B cell (primary cell): Measurements from ENCODE around the gene PDILT. TPM values are rescaled to one million over a fixed set of nuclear protein-coding genes. Genes with fewer than 3 reads are reported as not detected.

Experiments
- ATAC-seq: fragments of 200-7000 bp; cut with Tn5 transposase; one replicate; pipeline ENCODE4 v1.10.0; 2021; ENCODE audit warnings: low read depth, mild to moderate bottlenecking, moderate number of reproducible peaks, moderate library complexity
- CTCF ChIA-PET: fragments of 350-600 bp; sonication (Branson Sonifier 250); formaldehyde crosslinking; loops from one replicate; lab custom pipeline; 2021; ENCODE audit warnings: antibody characterized with exemption, inconsistent platforms; lab: Charles Lee
- POLR2A ChIA-PET: fragments of 350-600 bp; sonication (Branson Sonifier 250); formaldehyde crosslinking; loops from one replicate; lab custom pipeline; 2021; ENCODE audit warnings: antibody characterized with exemption; lab: Charles Lee
- DNase-seq: peaks from one replicate; pipeline ENCODE4 v3.0.0; 2013
- H2AFZ ChIP-seq: 2 replicates; pipeline ENCODE4 v1.6.1; 2012; ENCODE audit warnings: mild to moderate bottlenecking, low read depth, low read length; ENCODE audit not compliant: insufficient read depth, poor library complexity, severe bottlenecking
- H3K27ac ChIP-seq, 2 donors: 1 replicate in 1 of 2; 2 replicates in 1 of 2; pipeline ENCODE4 v1.5.1; 2012 to 2013; ENCODE audit warnings: low read length in 2 of 2, mild to moderate bottlenecking in 2 of 2, moderate library complexity in 1 of 2
- H3K27me3 ChIP-seq, 4 experiments: fragments of 200-600 bp in 1 of 4; sonication (generic) in 1 of 4; replicated peaks in 1 of 4; 1 replicate in 2 of 4; 2 replicates in 2 of 4; pipeline versions ENCODE4 v1.6.1 to v1.7.0; 2013 to 2016; ENCODE audit warnings: low read length in 3 of 4, mild to moderate bottlenecking in 2 of 4, mixed read lengths in 1 of 4, moderate library complexity in 1 of 4; ENCODE audit not compliant: insufficient read depth in 4 of 4, control insufficient read depth in 3 of 4; ENCODE audit errors: control extremely low read depth in 1 of 4
- H3K36me3 ChIP-seq, 2 experiments: replicated peaks in 1 of 2; 1 replicate in 1 of 2; 2 replicates in 1 of 2; pipeline versions ENCODE4 v1.6.1 to v1.7.1; 2013; ENCODE audit warnings: low read length in 1 of 2; ENCODE audit not compliant: insufficient read depth in 2 of 2, control insufficient read depth in 1 of 2; ENCODE audit errors: control extremely low read depth in 1 of 2, extremely low read depth in 1 of 2
- H3K4me1 ChIP-seq, 2 donors: fragments of 200-600 bp in 1 of 2; sonication (generic) in 1 of 2; 1 replicate in 1 of 2; 2 replicates in 1 of 2; pipeline versions ENCODE4 v1.5.1 to v1.6.1; 2013 to 2017; ENCODE audit warnings: low read length in 2 of 2; ENCODE audit not compliant: control insufficient read depth in 2 of 2, insufficient read depth in 2 of 2
- H3K4me2 ChIP-seq: replicated peaks from 2 replicates; pipeline ENCODE3; 2012; ENCODE audit warnings: mild to moderate bottlenecking, low read depth, low read length; ENCODE audit not compliant: poor library complexity, severe bottlenecking
- H3K4me3 ChIP-seq, 5 experiments: fragments of 200-600 bp in 1 of 5; sonication (generic) in 1 of 5; 1 replicate in 3 of 5; 2 replicates in 2 of 5; pipeline versions ENCODE4 v1.5.1 to v1.7.0; 2011 to 2016; ENCODE audit warnings: low read length in 4 of 5, mild to moderate bottlenecking in 4 of 5, low read depth in 2 of 5, control low read depth in 1 of 5, moderate library complexity in 1 of 5; ENCODE audit not compliant: insufficient read depth in 1 of 5; ENCODE audit errors: control extremely low read depth in 1 of 5, extremely low read depth in 1 of 5
- H3K79me2 ChIP-seq: fragments of 200-600 bp; sonication (generic); one replicate; pipeline ENCODE4 v1.6.0; 2016; ENCODE audit warnings: low read length; ENCODE audit not compliant: control insufficient read depth, insufficient read depth
- H3K9ac ChIP-seq: fragments of 200-600 bp; sonication (generic); 2 replicates; pipeline ENCODE4 v1.6.1; 2017; ENCODE audit warnings: mild to moderate bottlenecking, low read length, moderate library complexity
- H3K9me3 ChIP-seq, 3 donors: one replicate each; pipeline versions ENCODE4 v1.6.1 to v1.7.1; 2013; ENCODE audit warnings: low read length in 2 of 3; ENCODE audit not compliant: control insufficient read depth in 2 of 3, insufficient read depth in 1 of 3; ENCODE audit errors: control extremely low read depth in 1 of 3
- H4K20me1 ChIP-seq: 2 replicates; pipeline ENCODE4 v1.6.0; 2012; ENCODE audit warnings: mild to moderate bottlenecking, low read length; ENCODE audit not compliant: insufficient read depth, control insufficient read depth, poor library complexity, severe bottlenecking
- H3K27ac Mint-ChIP-seq: one replicate; pipeline ENCODE4 v1.8.0; 2021; ENCODE audit warnings: mixed read lengths
- H3K27me3 Mint-ChIP-seq: one replicate; pipeline ENCODE4 v1.8.0; 2021; ENCODE audit warnings: mixed read lengths
- H3K4me1 Mint-ChIP-seq: one replicate; pipeline ENCODE4 v1.8.0; 2021; ENCODE audit warnings: mixed read lengths
- H3K4me3 Mint-ChIP-seq: one replicate; pipeline ENCODE4 v1.8.0; 2021; ENCODE audit warnings: mixed read lengths
- H3K9me3 Mint-ChIP-seq: one replicate; pipeline ENCODE4 v1.8.0; 2022; ENCODE audit warnings: mixed read lengths; ENCODE audit not compliant: insufficient read depth
- EZH2 ChIP-seq: IDR thresholded peaks from 2 replicates; pipeline ENCODE4 v1.6.1; 2012; ENCODE audit warnings: borderline replicate concordance, low read depth, mild to moderate bottlenecking, moderate library complexity, low read length; ENCODE audit not compliant: insufficient read depth, poor library complexity, severe bottlenecking
- WGBS: methylation state at CpG from one replicate; pipeline ENCODE4 v1.1.5; 2013; ENCODE audit warnings: missing lambda C conversion rate; ENCODE audit not compliant: insufficient coverage; 5-methylcytosine and 5-hydroxymethylcytosine counted together
- intact Hi-C: fragments of 100-400 bp; cut with micrococcal nuclease; formaldehyde crosslinking; loops from one replicate; pipeline ENCODE4 v1.10.0; 2022
- polyA plus RNA-seq: library from polyadenylated mRNA; depleted of rRNA; stranded (reverse); fragments of >200 nt; gene quantifications from 2 replicates; pipeline ENCODE4 v1.2.3, GENCODE V29; 2012
- total RNA-seq, 2 donors: library from RNA; stranded (reverse); fragments of 120-200 nt in 1 of 2; gene quantifications; 1 replicate in 1 of 2; 2 replicates in 1 of 2; pipeline versions ENCODE4 v1.2.3 to v1.2.4, GENCODE V29; 2013 to 2022
- TF ChIP-seq, protein P1 (sequence below): fragments of 200-600 bp; IDR thresholded peaks from one replicate; pipeline ENCODE4 v1.8.0; 2022; ENCODE audit warnings: antibody characterized with exemption, mild to moderate bottlenecking

PDILT gene
- total and polyA plus RNA-seq, 2 donors (not counting 1 experiment from before 2014, with no cell fraction given): not detected

GRCh38 chr16:20355114-20355782 is 49.3 kb downstream of the PDILT start:
- H3K9ac ChIP-seq: no peak overlapping the region
- 62% methylated on average over 5 of the region's 7 CpGs for WGBS
- H3K4me2 ChIP-seq: no peak overlapping the region
- no peak overlapping the region for H3K27ac ChIP-seq
- intact Hi-C loops: no loop called here
- H3K79me2 ChIP-seq: no peaks in the 10 kb centered on the region
- no peaks in the 10 kb centered on the region for H3K36me3 ChIP-seq
- no peak overlapping the region for H3K4me3 ChIP-seq
- no peak for TF ChIP-seq EZH2
- TF ChIP-seq, protein P1, sequence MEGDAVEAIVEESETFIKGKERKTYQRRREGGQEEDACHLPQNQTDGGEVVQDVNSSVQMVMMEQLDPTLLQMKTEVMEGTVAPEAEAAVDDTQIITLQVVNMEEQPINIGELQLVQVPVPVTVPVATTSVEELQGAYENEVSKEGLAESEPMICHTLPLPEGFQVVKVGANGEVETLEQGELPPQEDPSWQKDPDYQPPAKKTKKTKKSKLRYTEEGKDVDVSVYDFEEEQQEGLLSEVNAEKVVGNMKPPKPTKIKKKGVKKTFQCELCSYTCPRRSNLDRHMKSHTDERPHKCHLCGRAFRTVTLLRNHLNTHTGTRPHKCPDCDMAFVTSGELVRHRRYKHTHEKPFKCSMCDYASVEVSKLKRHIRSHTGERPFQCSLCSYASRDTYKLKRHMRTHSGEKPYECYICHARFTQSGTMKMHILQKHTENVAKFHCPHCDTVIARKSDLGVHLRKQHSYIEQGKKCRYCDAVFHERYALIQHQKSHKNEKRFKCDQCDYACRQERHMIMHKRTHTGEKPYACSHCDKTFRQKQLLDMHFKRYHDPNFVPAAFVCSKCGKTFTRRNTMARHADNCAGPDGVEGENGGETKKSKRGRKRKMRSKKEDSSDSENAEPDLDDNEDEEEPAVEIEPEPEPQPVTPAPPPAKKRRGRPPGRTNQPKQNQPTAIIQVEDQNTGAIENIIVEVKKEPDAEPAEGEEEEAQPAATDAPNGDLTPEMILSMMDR: no peak
- H3K27me3 ChIP-seq: peaks cover 0 to 3% (median 0%) of the 10 kb centered on the region in 4 experiments
- Mint-ChIP-seq H3K4me3 (no peak overlapping the region), H3K4me1 (no peaks in the 10 kb centered on the region), H3K9me3 (peaks cover 2% of the 10 kb centered on the region), H3K27ac (no peak overlapping the region), H3K27me3 (peaks cover 12% of the 10 kb centered on the region)
- H4K20me1 ChIP-seq: no peaks in the 10 kb centered on the region
- ChIA-PET POLR2A (no interaction called here), CTCF (no interaction called here)
- no peaks in the 10 kb centered on the region for H3K4me1 ChIP-seq
- peaks cover 0 to 5% (median 0%) of the 10 kb centered on the region in 3 donors for H3K9me3 ChIP-seq
- DNase-seq (no peak), ATAC-seq (no peak)
- H2AFZ ChIP-seq: no peak overlapping the region

DNA sequence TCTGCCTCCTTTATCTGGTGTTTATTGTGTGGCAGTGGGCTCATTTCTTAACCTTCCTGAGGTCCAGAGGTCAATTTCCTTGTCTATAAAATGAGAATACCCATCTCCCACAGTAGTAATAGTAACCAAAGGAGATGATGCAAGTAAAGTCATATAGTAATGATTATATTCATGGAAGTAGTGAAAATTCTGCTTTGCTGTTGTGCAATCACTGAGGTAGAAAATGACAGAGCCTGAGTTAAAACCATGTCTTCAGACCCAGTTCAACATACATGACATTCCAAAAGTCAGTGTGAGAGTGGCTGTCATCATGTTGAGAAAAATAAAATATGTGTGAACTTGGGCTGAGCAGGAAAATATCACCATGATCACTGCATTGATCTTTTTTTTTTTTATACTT is 51.2 kb downstream of the PDILT start:
- TF ChIP-seq, protein P1: no peak
- no peak for TF ChIP-seq EZH2
- Histone ChIP-seq H3K27me3 (peaks cover 0 to 3% (median 0%) of the 10 kb centered on the region in 4 experiments), H3K9me3 (peaks cover 0 to 12% (median 0%) of the 10 kb centered on the region in 3 donors), H3K27ac (no peak overlapping the region), H3K36me3 (no peaks in the 10 kb centered on the region), H3K9ac (no peak overlapping the region), H3K4me1 (no peaks in the 10 kb centered on the region), H2AFZ (no peak overlapping the region), H3K4me3 (no peak overlapping the region), H3K79me2 (no peaks in the 10 kb centered on the region), H3K4me2 (no peak overlapping the region), H4K20me1 (no peaks in the 10 kb centered on the region)
- Mint-ChIP-seq H3K9me3 (peaks cover 2% of the 10 kb centered on the region), H3K4me3 (no peak overlapping the region), H3K4me1 (no peaks in the 10 kb centered on the region), H3K27ac (no peak overlapping the region), H3K27me3 (peaks cover 12% of the 10 kb centered on the region)
- ChIA-PET CTCF (no interaction called here), POLR2A (no interaction called here)
- intact Hi-C loops: no loop called here
- DNase-seq (no peak), ATAC-seq (no peak)
